Measurements from ENCODE around the gene NTNG2.
A peak's percentile ranks its signal among the peaks of the same experiment; 100 is the strongest.

Gene NTNG2

DNA sequence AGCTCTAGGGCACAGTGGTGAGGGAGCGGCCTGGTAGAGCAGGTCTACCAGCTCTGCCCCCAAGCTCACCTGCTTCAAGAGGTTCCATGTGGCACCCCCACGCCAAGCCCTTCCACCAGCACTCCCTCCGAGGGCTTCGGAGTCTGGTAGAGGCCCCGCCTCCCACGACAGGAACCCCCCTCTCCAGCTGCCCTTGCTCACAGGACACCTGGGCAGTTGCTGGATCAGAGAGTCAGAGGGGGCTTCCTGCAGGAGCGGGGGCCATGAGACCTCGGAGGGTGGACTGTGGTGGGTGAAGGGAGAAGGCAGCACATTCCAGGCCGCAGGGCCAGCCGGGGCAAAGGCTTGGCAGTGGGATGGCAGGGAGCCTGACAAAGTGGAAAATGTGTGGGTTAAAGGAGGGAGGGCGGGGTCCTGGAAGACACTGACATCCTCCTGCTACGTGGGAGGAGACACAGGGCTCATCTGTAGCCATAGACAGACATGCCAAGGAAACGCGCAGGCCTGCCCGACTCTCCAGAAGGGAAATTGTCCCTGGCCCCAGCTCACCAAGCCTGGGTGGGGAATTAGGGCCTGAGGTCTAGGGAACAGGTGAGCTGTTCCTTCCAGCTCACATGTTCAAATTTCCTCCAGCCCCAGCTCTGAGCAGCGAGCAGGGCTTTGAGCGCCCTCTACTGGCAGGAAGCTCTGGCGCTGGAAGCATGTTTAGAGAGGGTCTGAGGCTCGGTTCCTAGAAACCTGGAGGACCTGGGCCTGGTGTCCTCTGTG lies 74.2 kb downstream of the NTNG2 start:
- peak; percentile 67 for DNase-seq (ENCODE audit: low spot score)

DNA sequence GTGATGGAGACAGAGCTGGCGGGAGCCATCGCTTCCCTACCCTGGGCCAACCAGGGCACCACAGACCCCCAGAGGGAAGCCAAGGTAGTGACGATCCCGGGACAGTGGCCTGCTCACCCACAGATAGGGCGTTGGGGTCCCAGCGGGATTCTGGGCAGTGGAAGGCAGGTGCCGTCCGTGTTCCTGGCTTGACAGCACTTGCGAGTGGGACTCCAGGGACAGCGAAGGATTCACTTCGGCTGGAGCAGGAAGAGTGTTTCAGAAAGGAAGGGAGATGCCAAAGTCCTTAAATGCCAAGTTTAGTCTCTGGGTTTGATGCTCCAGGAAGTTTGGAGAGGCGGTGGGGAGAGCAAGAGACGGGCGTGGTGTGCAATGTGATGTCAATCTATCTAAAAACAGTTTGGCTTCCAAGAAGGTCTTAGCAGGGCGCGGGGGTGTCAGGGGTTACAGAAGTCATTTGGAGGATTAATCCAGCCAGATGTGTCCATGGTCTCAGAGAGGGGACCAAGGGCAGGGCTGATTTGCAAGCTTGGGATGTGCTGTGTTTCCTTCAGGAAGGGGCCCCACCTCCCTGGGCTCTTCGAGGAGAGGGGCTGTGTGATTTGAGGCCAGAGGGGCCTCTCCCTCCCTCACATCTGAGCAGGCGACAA lies 74.9 kb downstream of the NTNG2 start:
- no peak for DNase-seq (ENCODE audit: low spot score)

DNA sequence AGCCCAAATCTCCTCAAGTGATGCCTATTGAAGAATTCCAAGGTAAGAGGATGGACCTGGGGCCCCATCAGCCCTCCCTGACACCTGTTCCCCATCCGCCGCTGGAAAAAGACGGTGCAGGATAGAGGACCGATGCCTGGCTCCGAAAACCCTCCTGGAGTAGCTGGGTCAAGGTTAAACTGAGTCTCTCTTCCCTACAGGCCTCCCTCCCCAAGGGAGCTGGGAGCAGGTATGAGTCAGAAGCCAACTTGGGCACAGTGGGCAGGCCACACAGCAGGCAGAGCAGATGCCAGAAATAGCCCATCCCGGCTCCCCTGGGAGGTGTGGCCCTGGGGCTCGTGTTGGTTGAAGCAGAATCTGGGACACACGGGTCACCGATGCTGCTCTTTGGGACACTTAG lies 75.6 kb downstream of the NTNG2 start:
- no peak for DNase-seq (ENCODE audit: low spot score)

DNA sequence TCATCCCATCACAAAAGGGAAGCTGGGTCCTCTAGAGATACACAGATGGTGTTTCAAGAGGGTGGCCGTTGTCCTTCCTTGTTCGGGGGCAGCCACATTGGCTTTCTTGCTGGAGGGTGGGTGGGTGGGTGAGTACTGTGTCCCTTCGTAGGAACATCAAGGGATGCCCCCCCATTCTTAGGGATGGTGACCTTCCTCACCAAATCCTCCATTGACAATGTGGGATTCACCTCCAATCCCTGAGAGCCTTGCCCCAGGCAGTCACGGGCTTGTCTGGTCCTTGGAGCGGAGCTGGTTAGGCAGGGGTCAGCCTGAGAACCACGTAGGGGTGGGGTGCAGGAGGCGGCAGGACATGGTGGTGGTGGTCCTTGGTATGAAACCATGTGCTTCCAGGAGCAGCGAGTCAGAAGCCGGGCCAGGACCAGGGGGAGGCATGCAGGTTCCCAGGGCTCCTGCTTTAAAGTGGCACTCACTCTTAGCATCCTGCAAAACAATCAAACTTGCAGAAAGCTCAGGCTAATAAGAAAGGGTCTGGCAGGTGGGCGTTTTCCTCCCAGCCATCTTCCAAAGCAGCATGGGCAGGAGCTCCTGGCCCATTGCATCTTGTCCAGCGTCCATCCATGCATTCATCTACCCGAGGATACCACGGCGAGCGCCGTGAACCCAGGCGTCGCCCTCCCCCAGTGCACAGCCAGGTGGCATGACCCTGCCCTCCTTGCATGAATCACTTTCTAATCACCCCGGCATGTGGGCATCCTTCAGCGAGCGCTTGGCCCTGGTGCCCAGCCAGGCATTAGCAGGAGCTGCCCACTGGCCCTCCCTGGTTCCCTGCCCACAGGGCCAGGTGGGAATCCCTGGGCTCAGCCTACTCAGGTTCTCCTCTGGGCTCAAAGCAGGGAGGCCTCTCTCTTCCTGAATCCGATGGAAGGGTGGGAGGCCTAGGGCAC lies 76.4 kb downstream of the NTNG2 start:
- no peak for DNase-seq (ENCODE audit: low spot score)

DNA sequence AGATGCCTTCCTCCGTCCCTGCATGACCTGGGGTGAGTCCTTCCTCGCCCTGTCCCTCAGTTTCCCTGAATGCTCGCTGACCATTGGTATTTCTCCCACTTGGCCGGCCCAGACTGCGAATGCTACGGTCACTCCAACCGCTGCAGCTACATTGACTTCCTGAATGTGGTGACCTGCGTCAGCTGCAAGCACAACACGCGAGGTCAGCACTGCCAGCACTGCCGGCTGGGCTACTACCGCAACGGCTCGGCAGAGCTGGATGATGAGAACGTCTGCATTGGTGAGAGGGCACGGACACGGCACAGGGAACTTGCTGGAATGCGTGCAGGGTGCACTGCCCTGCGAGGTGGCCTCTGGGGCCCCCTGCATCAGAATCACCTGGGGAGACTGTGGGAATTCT lies 77.1 kb downstream of the NTNG2 start:
- no peak for DNase-seq (ENCODE audit: low spot score)

DNA sequence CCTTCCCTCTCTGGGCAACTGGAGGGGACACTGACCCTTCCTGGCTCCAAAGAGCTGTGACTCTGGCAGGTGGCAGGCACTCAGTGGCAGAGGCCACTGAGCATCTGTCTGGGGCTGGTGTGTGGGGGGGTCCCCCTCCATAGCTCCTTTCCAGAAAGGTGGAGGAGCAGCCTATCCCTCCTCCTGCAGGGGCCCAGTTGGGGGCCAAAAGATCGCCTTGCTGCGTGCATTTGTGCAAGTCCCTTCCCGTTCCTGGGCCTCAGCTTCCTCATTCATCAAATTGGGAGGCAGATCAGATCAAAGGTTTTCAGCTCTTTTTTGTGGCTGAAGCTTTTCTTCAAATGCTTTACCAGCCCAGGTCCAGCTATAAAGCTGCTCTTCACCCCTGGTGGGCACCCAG lies 77.7 kb downstream of the NTNG2 start:
- DNase-seq (ENCODE audit: low spot score): no peak

DNA sequence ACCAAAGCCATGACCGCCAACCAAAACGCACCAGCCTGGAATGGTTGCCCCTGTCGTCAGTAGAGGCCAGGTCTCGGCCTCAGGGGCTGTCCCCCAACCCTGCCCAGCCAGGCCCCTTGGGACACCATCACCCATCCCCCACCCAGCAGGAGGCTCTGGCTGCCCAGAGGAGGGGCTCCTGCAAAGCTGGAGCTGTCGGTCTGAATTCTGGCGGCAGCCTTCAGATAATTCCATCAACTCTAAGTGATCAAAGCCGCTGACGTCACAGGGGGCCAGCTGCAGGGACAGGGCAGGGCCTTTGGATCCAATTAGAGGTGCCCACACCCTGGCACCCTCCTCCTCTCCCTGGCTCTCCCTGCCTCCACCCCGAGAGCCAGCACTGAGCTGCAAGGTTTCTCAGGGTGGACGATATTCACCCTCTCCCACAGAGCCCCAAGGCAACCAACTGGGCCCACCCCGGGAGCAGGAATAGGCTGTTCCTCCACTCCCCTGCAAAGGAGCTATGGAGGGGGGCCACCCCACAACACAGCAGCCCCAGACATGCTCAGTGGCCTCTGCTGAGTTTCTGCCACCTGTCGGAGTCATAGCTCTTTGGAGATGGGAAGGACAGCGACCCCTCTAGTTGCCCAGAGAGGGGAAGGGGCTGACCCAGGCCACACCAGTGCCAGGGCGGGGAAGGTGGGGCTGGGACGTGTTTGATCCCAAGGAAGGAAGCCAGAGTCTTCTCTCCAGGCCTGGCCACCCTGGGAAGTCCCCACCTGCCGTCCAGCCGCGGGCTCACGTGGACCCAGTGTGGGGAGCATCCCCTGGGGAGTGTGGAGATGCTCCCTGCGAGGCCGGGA lies 78.4 kb downstream of the NTNG2 start:
- DNase-seq (ENCODE audit: low spot score): no peak

DNA sequence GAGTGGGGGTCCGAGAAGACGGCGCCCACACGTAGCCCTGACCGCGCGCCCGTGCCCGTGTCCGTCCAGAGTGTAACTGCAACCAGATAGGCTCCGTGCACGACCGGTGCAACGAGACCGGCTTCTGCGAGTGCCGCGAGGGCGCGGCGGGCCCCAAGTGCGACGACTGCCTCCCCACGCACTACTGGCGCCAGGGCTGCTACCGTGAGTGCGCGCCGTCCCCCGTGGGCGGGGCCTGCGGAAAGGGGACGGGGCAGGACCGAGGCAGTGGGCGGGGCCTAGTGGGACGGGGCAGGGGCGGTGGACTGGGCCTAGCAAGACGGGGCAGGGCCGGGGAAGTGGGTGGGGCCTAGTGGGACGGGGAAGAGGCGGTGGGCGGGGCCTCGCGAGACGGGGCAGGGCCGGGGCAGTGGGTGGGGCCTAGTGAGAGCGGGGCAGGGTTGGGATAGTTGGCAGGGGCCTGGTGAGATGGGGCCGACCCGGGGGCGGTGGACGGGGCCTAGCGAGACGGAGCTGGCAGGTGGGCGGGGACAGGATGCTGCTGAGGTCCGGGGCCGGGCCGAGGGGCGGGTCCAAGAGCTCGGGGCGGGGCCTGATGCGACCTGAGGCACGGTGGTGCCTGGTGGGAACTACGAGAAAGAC lies 79.1 kb downstream of the NTNG2 start:
- DNase-seq (ENCODE audit: low spot score): peak; percentile 83

DNA sequence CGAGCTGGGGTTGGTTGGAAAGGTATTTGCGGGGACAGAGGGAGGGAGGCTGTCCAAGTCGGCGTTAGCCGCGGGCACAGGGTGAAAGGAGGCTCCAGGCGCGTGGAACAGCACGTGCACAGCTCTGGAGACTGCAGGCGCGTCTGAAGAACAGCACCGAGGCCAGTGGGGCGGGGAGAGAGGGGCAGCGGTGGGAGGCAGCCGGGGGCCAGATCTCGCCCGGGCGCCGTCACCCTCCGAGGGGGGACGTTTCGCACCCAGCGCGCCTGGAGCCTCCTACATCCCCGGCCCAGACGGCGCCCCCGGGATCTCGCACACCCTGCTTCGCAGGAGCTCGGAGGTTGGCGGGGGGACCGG lies 79.6 kb downstream of the NTNG2 start:
- no peak for DNase-seq (ENCODE audit: low spot score)

DNA sequence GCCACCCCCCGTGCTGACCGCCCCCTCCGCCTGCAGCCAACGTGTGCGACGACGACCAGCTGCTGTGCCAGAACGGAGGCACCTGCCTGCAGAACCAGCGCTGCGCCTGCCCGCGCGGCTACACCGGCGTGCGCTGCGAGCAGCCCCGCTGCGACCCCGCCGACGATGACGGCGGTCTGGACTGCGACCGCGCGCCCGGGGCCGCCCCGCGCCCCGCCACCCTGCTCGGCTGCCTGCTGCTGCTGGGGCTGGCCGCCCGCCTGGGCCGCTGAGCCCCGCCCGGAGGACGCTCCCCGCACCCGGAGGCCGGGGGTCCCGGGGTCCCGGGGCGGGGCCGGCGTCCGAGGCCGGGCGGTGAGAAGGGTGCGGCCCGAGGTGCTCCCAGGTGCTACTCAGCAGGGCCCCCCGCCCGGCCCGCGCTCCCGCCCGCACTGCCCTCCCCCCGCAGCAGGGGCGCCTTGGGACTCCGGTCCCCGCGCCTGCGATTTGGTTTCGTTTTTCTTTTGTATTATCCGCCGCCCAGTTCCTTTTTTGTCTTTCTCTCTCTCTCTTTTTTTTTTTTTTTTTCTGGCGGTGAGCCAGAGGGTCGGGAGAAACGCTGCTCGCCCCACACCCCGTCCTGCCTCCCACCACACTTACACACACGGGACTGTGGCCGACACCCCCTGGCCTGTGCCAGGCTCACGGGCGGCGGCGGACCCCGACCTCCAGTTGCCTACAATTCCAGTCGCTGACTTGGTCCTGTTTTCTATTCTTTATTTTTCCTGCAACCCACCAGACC lies 80.2 kb downstream of the NTNG2 start:
- no peak for DNase-seq (ENCODE audit: low spot score)

DNA sequence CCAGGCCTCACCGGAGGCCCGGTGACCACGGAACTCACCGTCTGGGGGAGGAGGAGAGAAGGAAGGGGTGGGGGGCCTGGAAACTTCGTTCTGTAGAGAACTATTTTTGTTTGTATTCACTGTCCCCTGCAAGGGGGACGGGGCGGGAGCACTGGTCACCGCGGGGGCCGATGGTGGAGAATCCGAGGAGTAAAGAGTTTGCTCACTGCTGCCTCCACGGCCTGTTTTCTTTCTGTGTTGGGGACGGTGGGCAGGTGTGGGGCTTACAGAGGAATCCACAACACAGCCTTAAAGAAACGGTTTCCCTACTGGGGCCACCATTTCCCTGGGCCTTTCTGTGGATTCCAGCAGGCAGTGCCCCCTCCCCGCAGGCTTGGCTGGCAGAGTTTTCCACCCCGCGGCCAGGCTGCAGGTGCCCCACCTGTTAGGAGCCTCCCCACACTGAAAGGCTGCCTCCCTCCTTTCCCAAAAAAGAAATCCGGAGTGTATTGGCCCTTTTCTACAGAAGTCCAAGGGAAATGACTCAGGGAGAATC lies 80.8 kb downstream of the NTNG2 start:
- DNase-seq (ENCODE audit: low spot score): no peak

DNA sequence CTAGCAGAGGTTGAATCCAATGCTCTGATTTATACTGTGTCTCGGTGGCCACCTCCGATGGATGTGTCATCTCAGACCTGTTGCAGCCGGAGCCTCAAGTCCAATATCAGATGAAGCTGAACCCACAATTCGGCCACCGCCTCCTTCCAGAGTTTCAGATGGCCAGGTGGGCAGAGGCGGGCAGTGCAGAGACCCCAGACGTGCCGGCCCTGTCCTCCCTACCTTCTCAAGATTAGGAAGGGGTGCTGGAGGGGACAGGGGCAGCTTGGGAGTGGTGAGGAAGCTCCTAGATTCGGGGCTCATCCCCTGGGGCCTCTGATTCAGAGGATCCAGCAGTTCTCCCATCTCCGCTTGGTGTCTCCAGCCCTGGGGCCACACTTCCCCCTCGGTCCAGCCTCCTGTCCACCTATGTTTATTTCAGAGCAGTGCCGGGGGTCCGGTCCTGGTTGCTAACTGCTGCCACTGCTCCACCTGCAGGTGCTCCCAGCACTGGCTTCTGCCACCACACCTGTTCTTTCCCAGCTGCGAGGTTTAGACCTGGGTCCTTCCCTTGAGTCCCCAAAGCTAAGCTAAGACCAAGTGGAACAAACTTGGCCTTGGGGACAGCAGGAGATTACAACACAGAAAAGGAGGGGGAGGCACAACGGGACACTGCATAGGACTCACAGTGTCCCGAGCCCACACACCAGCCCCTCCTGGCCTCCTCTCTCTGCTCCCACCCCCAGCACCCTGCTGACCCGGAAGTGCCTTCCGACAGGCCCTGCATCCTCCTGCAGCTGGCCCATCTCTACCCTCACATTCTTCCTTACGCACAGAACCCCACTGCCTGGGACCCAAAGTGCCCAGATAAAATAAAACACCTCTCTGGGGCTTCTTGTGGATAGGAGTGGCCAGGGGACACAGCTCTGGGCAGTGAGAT lies 81.6 kb downstream of the NTNG2 start:
- no peak for DNase-seq (ENCODE audit: low spot score)

DNA sequence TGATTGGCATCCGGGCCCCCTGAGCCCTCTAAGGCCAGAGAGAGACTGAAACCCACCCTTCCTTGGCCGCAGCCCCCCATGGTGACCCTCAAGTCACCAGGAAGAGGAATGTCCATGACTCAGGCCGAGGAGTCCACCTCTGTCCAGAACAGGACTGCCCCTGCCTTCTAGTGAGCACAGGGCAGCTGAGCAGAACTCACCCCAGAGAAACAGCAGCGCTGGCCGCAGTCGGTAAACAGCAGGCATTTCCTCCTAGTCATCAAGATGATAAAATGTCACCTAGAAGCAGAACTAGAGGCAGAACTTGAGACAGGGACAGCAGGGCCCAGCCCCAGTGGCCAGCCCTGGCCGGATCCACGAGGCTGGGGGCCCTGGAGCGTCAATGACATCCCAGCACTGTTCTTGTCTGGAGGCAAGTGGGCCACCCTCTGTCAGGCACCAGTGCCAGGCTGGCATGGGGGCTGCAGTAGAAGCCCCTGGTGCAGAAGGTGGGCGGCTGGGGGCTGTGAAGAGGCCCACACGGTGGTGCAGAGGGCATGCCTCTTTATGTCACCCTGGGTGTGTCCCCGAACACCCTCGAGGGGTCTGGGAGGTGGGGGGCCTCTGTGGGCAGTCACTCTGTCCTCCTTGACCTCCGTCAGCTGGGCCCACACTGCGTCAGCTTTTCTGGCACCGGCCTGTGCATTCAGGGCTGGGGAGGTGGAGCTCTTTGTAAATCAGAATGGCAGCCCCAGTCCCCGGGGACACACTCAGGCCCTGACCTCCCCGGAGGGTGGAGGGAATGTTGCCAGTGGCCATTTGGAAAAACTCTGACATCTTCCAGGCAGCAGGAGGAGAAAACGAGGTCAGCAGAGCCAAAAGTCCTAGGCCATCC lies 83.0 kb downstream of the NTNG2 start:
- no peak for DNase-seq (ENCODE audit: low spot score)

DNA sequence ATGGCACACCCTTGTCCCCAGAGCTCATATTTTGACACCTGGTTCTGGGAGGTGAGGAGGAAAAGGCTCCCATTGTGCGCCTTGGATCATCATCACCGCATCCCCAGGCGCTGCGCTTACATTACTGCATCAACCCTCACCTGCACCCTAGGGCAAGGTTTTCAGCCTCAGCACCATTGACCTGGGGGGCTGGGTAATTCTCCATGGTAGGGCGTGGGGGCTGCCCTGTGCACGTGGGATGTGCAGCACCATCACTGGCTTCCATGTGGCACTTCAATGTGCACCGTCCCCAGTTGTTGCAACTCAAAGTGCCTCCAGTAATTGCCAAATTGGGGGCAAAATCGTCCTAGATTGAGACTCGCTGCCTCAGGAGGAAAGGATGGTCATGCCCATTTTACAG lies 83.6 kb downstream of the NTNG2 start:
- no peak for DNase-seq (ENCODE audit: low spot score)

DNA sequence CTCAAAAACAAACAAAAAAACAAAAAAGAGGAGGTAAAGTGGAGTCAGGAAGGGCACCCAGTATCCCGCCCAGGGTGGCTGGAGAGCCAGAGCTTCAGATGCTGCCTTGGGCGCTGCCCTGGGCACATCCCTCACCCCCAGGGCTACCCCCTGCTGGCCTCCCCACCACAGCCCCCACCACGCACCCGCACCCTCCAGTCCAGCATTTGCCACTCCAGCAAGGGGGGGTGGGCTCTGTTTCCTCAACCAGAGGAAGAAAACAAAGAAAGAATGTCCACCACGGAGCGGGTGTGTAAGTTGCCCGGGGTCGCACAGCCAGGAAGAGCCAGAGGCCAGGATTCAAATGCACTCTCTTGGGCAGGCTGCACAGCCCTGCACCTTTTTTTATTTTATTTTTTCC lies 86.1 kb downstream of the NTNG2 start:
- DNase-seq (ENCODE audit: low spot score): no peak

DNA sequence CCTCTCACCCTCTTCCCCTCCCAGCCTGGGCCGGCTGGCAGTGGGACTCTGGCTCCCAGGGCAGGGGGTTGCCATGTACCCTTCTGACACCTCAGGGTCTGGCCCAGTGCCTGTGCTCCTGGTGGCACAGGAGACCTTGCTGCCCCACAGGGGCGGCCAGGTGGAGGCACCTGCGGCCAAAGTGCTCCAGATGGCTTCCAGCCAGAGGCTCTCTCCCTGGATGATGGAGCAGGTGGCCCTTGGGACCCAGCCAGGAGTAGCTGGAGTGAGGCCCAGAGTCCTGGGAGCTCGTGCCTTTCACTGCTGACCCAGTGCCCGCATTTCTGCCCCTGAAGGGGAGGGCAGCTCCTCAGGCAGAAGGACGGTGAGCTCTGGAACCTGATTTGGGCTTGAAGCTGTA lies 87.3 kb downstream of the NTNG2 start:
- no peak for DNase-seq (ENCODE audit: low spot score)

DNA sequence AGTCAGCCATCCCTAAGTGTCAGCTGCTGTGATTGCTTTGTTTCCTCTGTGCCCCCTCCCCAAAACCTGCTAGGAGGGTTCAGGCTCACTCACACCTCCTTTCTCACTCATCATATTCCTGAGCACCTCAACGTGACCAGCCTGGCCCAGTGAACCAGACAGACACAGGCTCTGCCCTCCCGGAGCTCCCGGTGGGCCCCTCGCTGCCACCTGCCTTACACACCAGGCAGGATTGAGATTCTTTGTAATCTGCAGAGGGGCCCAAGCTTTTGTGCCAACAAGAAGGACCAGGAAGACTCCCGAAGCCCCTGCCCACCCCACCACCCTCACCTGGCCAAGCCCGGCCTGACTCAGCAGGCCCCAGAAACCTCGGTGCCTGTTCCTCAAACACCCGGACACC lies 87.8 kb downstream of the NTNG2 start:
- no peak for DNase-seq (ENCODE audit: low spot score)
